Mesenchymal stem cell (in vitro differentiated cells and primary cell): ENCODE data around the gene ARHGEF2.

Experiments
- DNase-seq: peaks from one replicate; pipeline ENCODE4 v3.0.0-alpha.2; 2013
- H2AFZ ChIP-seq: one replicate; pipeline ENCODE4 v1.6.1; 2013; ENCODE audit warnings: low read depth, mild to moderate bottlenecking, control low read depth, inconsistent platforms, low read length, moderate library complexity
- H2AK5ac ChIP-seq: 2 replicates; pipeline ENCODE4 v1.6.1; 2013; ENCODE audit warnings: low read length, moderate library complexity, mild to moderate bottlenecking, inconsistent platforms; ENCODE audit not compliant: severe bottlenecking
- H2BK120ac ChIP-seq: one replicate; pipeline ENCODE4 v1.6.1; 2013; ENCODE audit warnings: low read depth, mild to moderate bottlenecking, inconsistent platforms, low read length, moderate library complexity
- H2BK12ac ChIP-seq, 2 experiments: one replicate each; pipeline ENCODE4 v1.6.1; 2013; ENCODE audit warnings: inconsistent platforms in 2 of 2, low read length in 2 of 2, mild to moderate bottlenecking in 2 of 2, moderate library complexity in 2 of 2, control low read depth in 1 of 2
- H2BK15ac ChIP-seq: one replicate; pipeline ENCODE4 v1.6.1; 2013; ENCODE audit warnings: mild to moderate bottlenecking, low read depth, inconsistent platforms; ENCODE audit not compliant: poor library complexity, severe bottlenecking
- H2BK5ac ChIP-seq: 2 replicates; pipeline ENCODE4 v1.6.1; 2013; ENCODE audit warnings: low read depth, mild to moderate bottlenecking, low read length, control low read depth, inconsistent platforms; ENCODE audit not compliant: poor library complexity, severe bottlenecking
- H3K14ac ChIP-seq, 2 experiments: one replicate each; pipeline ENCODE4 v1.6.1; 2013; ENCODE audit warnings: inconsistent platforms in 2 of 2, low read length in 2 of 2, control low read depth in 1 of 2, mild to moderate bottlenecking in 1 of 2, moderate library complexity in 1 of 2
- H3K18ac ChIP-seq, 2 experiments: one replicate each; pipeline ENCODE4 v1.6.1; 2013; ENCODE audit warnings: inconsistent platforms in 2 of 2, low read length in 2 of 2, control low read depth in 1 of 2, low read depth in 1 of 2, mild to moderate bottlenecking in 1 of 2
- H3K23ac ChIP-seq, 2 experiments: one replicate each; pipeline ENCODE4 v1.6.1; 2013; ENCODE audit warnings: inconsistent platforms in 2 of 2, low read length in 2 of 2, mild to moderate bottlenecking in 2 of 2, moderate library complexity in 2 of 2, control low read depth in 1 of 2
- H3K27ac ChIP-seq: 2 replicates; pipeline ENCODE4 v1.5.1; 2013; ENCODE audit warnings: mild to moderate bottlenecking, moderate library complexity, low read length, control low read depth, inconsistent platforms; ENCODE audit not compliant: poor library complexity, severe bottlenecking
- H3K27me3 ChIP-seq, 2 experiments: 2 replicates each; pipeline versions ENCODE4 v1.6.1 to v1.7.0; 2013; ENCODE audit warnings: low read length in 2 of 2, mild to moderate bottlenecking in 2 of 2, moderate library complexity in 2 of 2, control low read depth in 1 of 2, inconsistent platforms in 1 of 2; ENCODE audit not compliant: control insufficient read depth in 1 of 2, insufficient read depth in 1 of 2
- H3K36me3 ChIP-seq, 2 experiments: 2 replicates each; pipeline versions ENCODE4 v1.6.1 to v1.7.0; 2013; ENCODE audit warnings: low read length in 2 of 2, control low read depth in 1 of 2, inconsistent platforms in 1 of 2, low read depth in 1 of 2, mild to moderate bottlenecking in 1 of 2; ENCODE audit not compliant: insufficient read depth in 2 of 2, control insufficient read depth in 1 of 2
- H3K4ac ChIP-seq, 2 experiments: one replicate each; pipeline ENCODE4 v1.6.1; 2013; ENCODE audit warnings: inconsistent platforms in 2 of 2, low read length in 2 of 2, mild to moderate bottlenecking in 2 of 2, moderate library complexity in 2 of 2, control low read depth in 1 of 2, low read depth in 1 of 2
- H3K4me1 ChIP-seq: 2 replicates; pipeline ENCODE4 v1.6.1; 2013; ENCODE audit warnings: low read depth, low read length, control low read depth; ENCODE audit not compliant: control insufficient read depth, insufficient read depth
- H3K4me2 ChIP-seq: 2 replicates; pipeline ENCODE4 v1.6.1; 2013; ENCODE audit warnings: low read length, mild to moderate bottlenecking, inconsistent platforms; ENCODE audit not compliant: poor library complexity, severe bottlenecking
- H3K4me3 ChIP-seq, 2 experiments: 2 replicates each; pipeline versions ENCODE4 v1.5.1 to v1.7.0; 2013; ENCODE audit warnings: low read length in 2 of 2, mild to moderate bottlenecking in 2 of 2, control low read depth in 1 of 2, low read depth in 1 of 2; ENCODE audit not compliant: insufficient read depth in 1 of 2
- H3K79me1 ChIP-seq: replicated peaks from 2 replicates; pipeline ENCODE4 v1.6.1; 2013; ENCODE audit warnings: mild to moderate bottlenecking, control low read depth, low read length, inconsistent platforms; ENCODE audit not compliant: poor library complexity, severe bottlenecking
- H3K9ac ChIP-seq: 2 replicates; pipeline ENCODE4 v1.7.0; 2013; ENCODE audit warnings: mild to moderate bottlenecking, low read length, moderate library complexity
- H3K9me3 ChIP-seq: 2 replicates; pipeline ENCODE4 v1.7.0; 2013; ENCODE audit warnings: mild to moderate bottlenecking, low read length; ENCODE audit not compliant: control insufficient read depth
- H4K8ac ChIP-seq: one replicate; pipeline ENCODE4 v1.6.1; 2013; ENCODE audit warnings: inconsistent platforms, mild to moderate bottlenecking, low read length, moderate library complexity
- H4K91ac ChIP-seq: one replicate; pipeline ENCODE4 v1.6.1; 2013; ENCODE audit warnings: mild to moderate bottlenecking, low read length, inconsistent platforms
- WGBS: methylation state at CpG from one replicate; pipeline ENCODE4 v1.1.7; 2013; ENCODE audit warnings: mixed read lengths; 5-methylcytosine and 5-hydroxymethylcytosine counted together

Gene ARHGEF2

DNA sequence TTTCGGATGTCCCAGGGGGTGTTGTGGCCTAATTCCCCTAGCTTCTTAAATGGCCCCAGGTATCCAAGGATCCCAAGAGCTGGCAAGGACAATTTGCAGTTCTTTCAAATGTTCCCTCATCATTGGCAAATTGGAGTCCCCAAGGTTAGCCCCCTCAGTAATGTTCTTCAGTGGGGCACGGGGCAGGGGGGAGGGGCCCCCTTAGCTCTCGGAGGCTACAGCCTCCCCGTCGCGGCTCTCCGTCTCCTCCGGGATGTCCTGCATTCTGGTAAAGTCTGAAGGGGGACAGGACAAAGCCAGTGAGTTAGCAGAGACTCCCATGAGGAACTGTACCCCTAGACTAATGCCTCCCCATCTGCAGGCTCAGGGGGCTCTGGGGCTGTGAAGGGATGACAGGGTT is 30.6 kb downstream of the ARHGEF2 start:
- no peak for DNase-seq
- no peaks in the 10 kb centered on the region for H3K27me3 ChIP-seq
- no peak overlapping the region for H2AFZ ChIP-seq
- H3K4me3 ChIP-seq = no peak overlapping the region
- H3K36me3 ChIP-seq = peaks cover 71% of the 10 kb centered on the region in 2 experiments
- no peak overlapping the region for H2BK5ac ChIP-seq
- H3K4me2 ChIP-seq = no peak overlapping the region
- peaks cover 4% of the 10 kb centered on the region for H3K4me1 ChIP-seq
- no peak overlapping the region for H2BK15ac ChIP-seq
- H2BK12ac ChIP-seq = no peak overlapping the region
- WGBS = 99% methylated on average over 6 of the region's 8 CpGs
- no peak overlapping the region for H3K4ac ChIP-seq
- peaks cover 18% of the 10 kb centered on the region for H3K79me1 ChIP-seq
- no peak overlapping the region for H3K9ac ChIP-seq
- H3K27ac ChIP-seq = no peak overlapping the region
- no peak overlapping the region for H3K14ac ChIP-seq
- no peak overlapping the region for H4K91ac ChIP-seq
- no peak overlapping the region for H2BK120ac ChIP-seq
- no peak overlapping the region for H2AK5ac ChIP-seq
- H3K18ac ChIP-seq = no peak overlapping the region
- no peak overlapping the region for H4K8ac ChIP-seq
- no peak overlapping the region for H3K23ac ChIP-seq
- H3K9me3 ChIP-seq = no peaks in the 10 kb centered on the region

- H3K23ac ChIP-seq = no peak overlapping the region
- no peaks in the 10 kb centered on the region for H3K27me3 ChIP-seq
- no peak overlapping the region for H2BK12ac ChIP-seq
- H3K36me3 ChIP-seq = peaks cover 66 to 67% of the 10 kb centered on the region in 2 experiments
- no peak overlapping the region for H4K8ac ChIP-seq
- 91% methylated on average over 4 of the region's 4 CpGs for WGBS
- no peak overlapping the region for H4K91ac ChIP-seq
- H2AK5ac ChIP-seq = no peak overlapping the region
- H3K4me1 ChIP-seq = peaks cover 4% of the 10 kb centered on the region
- no peak overlapping the region for H3K14ac ChIP-seq
- peaks cover 15% of the 10 kb centered on the region for H3K79me1 ChIP-seq
- no peak overlapping the region for H3K18ac ChIP-seq
- no peak overlapping the region for H3K9ac ChIP-seq
- H2BK120ac ChIP-seq = no peak overlapping the region
- H3K4me2 ChIP-seq = no peak overlapping the region
- H2BK15ac ChIP-seq = no peak overlapping the region
- peak overlapping the region; percentile 11 for H2BK5ac ChIP-seq
- DNase-seq = no peak
- no peak overlapping the region for H2AFZ ChIP-seq
- H3K4me3 ChIP-seq = peak overlapping the region in 1 of 2 experiments; percentile 23
- no peaks in the 10 kb centered on the region for H3K9me3 ChIP-seq
- H3K27ac ChIP-seq = no peak overlapping the region
- H3K4ac ChIP-seq = no peak overlapping the region
Measured at GRCh38 chr1:155947292-155947691, 31.1 kb downstream of the ARHGEF2 start.

DNA sequence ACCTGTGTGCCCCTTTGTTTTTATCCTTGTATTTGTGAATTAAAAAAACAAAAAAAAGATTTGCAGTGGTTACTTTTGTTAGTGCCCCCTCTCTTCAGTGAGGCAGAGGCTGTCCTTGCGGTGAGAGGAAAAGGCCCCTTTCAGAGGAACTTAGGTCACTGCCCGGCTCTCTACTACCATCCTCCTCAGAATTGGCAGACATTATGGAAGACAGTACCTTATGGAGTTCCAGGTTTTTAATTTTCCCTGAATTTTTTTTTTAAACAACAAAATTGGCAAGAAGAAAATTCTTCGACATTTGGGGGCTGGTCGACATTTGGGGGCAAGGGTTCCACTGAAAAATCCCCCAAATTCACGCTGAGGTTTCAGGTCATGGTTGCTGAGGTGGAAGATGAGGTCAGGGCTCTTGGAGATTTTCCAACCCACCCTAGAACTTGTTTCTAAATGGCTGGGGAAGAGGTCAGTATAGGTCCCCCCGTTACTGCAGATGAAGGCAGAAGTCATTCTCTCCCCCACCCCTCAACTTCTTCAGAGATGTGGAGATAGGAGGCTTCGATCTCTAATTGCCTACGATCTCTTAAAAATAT is 31.6 kb downstream of the ARHGEF2 start:
- Histone ChIP-seq H2BK15ac (no peak overlapping the region), H3K36me3 (peaks cover 61 to 65% of the 10 kb centered on the region in 2 experiments), H4K91ac (no peak overlapping the region), H2BK5ac (no peak overlapping the region), H2BK12ac (no peak overlapping the region), H3K14ac (no peak overlapping the region), H3K4me3 (no peak overlapping the region), H3K27me3 (no peaks in the 10 kb centered on the region), H3K79me1 (peaks cover 9% of the 10 kb centered on the region), H2AK5ac (no peak overlapping the region), H3K9me3 (no peaks in the 10 kb centered on the region), H3K27ac (no peak overlapping the region), H4K8ac (no peak overlapping the region), H3K18ac (no peak overlapping the region), H2BK120ac (no peak overlapping the region), H3K4me2 (no peak overlapping the region), H3K4me1 (peaks cover 6% of the 10 kb centered on the region), H2AFZ (no peak overlapping the region), H3K9ac (peak overlapping the region; percentile 3), H3K4ac (no peak overlapping the region), H3K23ac (no peak overlapping the region)
- WGBS = 98% methylated on average over 6 of the region's 8 CpGs
- DNase-seq = no peak

- H3K23ac ChIP-seq = no peak overlapping the region
- no peak overlapping the region for H2BK12ac ChIP-seq
- peaks cover 19% of the 10 kb centered on the region for H3K4me1 ChIP-seq
- no peak overlapping the region for H2AK5ac ChIP-seq
- no peak for DNase-seq
- H3K18ac ChIP-seq = no peak overlapping the region
- peaks cover 39 to 42% of the 10 kb centered on the region in 2 experiments for H3K36me3 ChIP-seq
- H3K27me3 ChIP-seq = no peaks in the 10 kb centered on the region
- no peak overlapping the region for H2BK15ac ChIP-seq
- H4K91ac ChIP-seq = no peak overlapping the region
- no peak overlapping the region for H3K9ac ChIP-seq
- H4K8ac ChIP-seq = no peak overlapping the region
- 74% methylated on average over 6 of the region's 6 CpGs for WGBS
- H3K14ac ChIP-seq = no peak overlapping the region
- no peak overlapping the region for H3K4me3 ChIP-seq
- H3K4ac ChIP-seq = no peak overlapping the region
- H3K4me2 ChIP-seq = no peak overlapping the region
- peaks cover 2% of the 10 kb centered on the region for H3K79me1 ChIP-seq
- no peak overlapping the region for H3K27ac ChIP-seq
- no peaks in the 10 kb centered on the region for H3K9me3 ChIP-seq
- no peak overlapping the region for H2AFZ ChIP-seq
- H2BK5ac ChIP-seq = no peak overlapping the region
- H2BK120ac ChIP-seq = no peak overlapping the region
Measured at GRCh38 chr1:155944444-155944799, 33.9 kb downstream of the ARHGEF2 start.
